Esophagus mucosa (tissue), 1 donor: ENCODE measurements around the gene SCNN1G. TPM values are rescaled to one million over a fixed set of nuclear protein-coding genes. Genes with fewer than 3 reads are reported as not detected.
"Not testable (repeated sequence)": the region's sequence is repeated elsewhere in the genome, so short reads cannot be mapped to it uniquely, and the experiment has no call there.

Source experiments
- ATAC-seq: fragments of 200-7000 bp; cut with Tn5 transposase; one replicate; pipeline ENCODE4 v1.9.1; 2020
- total RNA-seq: library from RNA; stranded (reverse); gene quantifications from one replicate; pipeline ENCODE4 v1.2.4, GENCODE V29; 2023
- donor health status: DM: yes; HTN: yes; CAD: no.

SCNN1G gene
- total RNA-seq, 1 donor from 2014 or later = 10.1 TPM

DNA sequence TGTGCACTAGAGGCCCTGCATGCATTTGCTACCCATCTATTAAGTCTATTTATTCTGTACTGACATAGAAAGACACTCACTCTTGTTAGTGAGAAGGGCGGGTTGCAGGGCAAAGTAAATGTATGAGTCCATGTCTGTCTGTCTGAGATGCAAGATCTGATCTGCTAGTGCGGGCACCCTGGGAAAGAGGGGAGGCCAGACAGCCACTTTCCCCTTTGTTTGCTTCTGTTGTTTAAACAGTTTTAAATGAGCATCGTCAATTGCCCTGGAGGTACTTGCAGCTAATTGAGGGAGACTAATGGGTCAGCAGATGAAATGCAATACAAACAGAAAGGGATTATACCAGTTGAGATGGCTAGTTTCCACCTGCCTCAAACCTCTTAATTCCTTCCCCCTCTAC, 24.9 kb downstream of the SCNN1G start:
- ATAC-seq = no peak

DNA sequence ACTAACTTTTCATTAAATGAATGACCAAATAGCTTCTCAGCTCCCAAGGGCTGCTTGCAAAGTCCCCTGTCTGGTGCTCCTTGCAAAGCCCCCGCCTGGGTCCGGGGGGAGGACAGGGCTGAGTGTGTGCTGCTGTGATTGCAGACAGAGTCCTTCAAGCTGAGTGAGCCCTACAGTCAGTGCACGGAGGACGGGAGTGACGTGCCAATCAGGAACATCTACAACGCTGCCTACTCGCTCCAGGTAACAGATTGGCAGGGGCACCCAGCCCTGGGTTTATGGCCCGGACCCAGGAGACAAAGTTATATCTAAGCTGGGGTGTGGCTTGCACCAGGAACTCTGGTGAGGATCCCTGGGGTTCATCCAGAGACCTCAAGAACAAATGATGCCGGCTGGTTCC, 27.1 kb downstream of the SCNN1G start:
- no peak for ATAC-seq

DNA sequence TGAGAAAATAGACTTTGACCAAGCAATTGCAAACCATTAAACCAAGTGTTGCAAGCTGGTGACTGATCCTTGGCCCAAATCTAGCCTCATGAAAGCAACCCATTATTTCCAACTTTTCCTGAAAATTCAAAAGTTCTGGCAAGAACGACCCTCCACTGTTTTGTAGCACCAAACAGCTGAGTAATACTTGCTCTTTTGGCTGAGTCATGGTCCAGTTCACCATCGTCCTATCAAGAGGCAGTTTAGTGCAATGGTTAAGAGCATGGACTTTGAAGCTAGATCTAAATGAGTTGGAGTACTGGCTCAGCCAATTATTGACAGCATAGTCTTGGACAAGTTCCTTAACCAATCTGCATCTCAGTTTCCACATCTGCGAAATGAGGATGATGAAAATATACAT, 31.3 kb downstream of the SCNN1G start:
- no peak for ATAC-seq

- ATAC-seq = no peak
Observed at GRCh38 chr16:23214796-23215195, 32.3 kb downstream of the SCNN1G start.

- no peak for ATAC-seq
Observed at GRCh38 chr16:23215435-23215834, 32.9 kb downstream of the SCNN1G start.

- no peak for ATAC-seq
Observed at GRCh38 chr16:23216658-23217246, 34.2 kb downstream of the SCNN1G start.

GRCh38 chr16:23217646-23218045, 35.1 kb downstream of the SCNN1G start:
- ATAC-seq = no peak

DNA sequence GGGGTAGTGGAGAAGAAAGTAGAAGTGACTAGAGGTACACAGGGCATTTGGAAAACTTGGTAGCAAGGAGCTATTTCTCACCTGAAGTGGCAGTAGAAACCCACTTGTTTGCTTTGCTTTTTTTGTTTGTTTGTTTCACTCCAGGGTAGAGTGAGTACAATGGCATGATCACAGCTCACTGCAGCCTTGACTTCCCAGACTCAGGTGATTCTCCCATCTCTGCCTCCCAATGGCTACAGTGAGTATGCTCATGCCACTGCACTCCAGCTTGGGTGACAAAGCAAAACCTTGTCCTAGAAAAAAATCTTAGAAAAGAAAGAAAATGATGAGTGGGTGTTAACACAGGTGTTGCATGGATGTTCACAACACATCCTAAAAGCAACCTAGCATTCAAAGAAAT, 40.4 kb downstream of the SCNN1G start:
- no peak for ATAC-seq

DNA sequence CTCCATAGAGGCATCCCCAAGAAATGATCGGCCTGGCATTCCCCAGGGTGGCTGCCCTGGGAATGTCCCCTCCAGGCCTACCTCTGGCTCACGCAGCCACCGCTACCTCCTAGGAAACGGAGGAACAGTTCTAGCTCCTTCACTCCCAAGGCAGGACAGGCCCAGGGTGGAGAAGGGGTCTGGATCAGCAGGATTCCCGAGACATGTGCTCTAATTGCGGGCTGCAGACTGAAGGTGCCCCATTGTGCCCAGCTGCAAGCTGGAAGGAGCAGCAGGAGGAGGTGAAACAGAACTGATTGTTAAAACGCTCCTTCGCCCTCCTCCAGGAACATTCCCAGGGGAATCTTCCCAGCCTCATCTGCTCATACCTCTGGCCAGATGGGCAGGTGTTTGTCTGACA, 40.8 kb downstream of the SCNN1G start:
- no peak for ATAC-seq

- no peak for ATAC-seq
Observed at GRCh38 chr16:23225109-23225508, 42.6 kb downstream of the SCNN1G start.

- ATAC-seq = no peak
Observed at GRCh38 chr16:23225634-23226033, 43.1 kb downstream of the SCNN1G start.

DNA sequence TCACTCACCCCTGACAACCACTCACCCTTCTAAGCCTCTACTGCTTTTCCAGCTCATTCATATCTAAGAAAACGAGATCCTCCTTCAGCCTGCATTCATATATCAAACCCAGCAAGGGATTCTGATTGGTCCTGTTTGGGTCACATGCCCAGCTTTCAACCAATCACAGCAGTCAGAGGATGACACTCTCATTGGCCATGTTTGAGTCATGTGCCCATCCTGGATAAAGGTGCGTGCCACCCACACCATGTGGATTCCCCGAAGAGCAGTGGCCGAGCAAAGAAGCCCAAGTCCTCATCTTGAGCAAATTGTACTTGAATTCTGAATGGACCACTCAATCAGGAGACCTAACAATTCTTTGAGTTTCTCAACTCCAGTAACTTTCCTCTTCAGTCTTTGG, 45.0 kb downstream of the SCNN1G start:
- ATAC-seq = no peak

GRCh38 chr16:23229714-23230113, 47.2 kb downstream of the SCNN1G start:
- peak; percentile 89 for ATAC-seq

DNA sequence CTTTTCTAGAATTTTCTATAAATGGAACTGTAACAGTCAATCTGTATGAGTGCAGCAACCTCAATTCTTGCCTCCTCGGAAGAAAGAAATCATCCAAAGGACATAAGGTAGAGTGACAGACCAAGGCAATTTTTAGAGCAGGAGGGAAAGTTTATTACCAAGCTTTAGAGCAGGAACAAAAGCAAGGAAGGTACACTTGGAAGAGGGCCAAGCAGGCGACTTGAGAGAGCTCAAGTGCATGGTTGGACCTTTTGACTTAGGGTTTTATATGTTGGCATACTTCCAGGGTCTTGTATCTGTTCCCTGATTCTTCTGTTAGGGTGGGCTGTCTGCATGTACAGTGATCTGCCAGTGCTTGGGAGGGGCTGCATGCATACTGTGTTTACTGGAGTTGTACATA, 50.3 kb downstream of the SCNN1G start:
- ATAC-seq = no peak

DNA sequence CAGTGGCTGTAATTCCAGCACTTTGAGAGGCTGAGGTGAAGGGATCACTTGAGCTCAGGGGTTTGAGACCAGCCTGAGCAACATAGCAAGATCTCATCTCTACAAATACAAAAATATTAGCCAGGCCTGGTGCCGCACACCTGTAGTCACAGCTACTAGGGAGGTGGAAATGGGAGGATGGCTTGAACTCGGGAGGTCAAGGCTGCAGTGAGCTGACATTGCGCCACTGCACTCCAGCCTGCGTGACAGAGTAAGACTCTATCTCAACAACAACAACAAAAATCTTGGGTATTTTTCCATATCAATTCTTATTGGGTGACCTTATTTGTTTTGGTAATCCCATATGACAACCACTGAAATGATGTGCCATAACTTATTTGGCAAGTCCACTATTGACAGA, 52.6 kb downstream of the SCNN1G start:
- ATAC-seq = no peak

- no peak for ATAC-seq
Observed at GRCh38 chr16:23236983-23237382, 54.4 kb downstream of the SCNN1G start.

DNA sequence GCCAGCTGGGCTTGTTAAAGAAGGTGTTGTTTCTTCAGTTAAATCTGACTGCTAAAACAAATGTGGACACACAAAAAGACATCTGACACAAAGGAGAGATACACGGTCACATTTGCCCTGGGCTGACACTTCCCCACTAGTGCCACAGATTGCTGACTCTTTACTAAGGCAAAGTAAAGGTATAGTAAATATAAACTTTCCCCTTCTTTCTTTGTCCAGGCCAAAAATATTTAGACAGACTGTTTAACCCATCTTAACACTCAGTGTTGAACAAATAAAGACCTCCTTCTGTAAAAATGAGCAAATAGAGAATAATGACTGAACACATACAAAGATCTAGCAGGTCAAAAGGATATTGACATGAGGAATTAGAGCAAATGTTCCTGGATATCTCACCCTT, 58.4 kb downstream of the SCNN1G start:
- no peak for ATAC-seq

DNA sequence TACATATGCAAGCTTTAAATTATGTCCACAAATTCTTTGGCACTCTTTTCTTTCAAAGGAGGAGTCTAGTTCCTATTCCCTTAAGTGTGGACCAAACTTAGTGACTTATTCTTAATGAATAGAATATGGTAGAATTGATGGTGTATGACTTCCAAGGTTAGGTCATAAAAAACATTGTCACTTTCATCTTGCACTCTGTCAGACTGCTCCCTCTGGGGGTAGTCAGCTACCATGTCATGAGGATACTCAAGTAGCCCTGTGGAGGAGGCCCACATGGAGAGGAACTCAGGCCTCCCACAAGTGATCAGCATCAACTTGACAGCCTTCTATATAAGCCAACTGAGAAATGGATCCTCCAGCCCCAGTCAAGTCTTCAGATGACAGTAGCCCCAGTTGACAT, 61.6 kb downstream of the SCNN1G start:
- ATAC-seq = no peak

- no peak for ATAC-seq
Observed at GRCh38 chr16:23245268-23245667, 62.7 kb downstream of the SCNN1G start.

DNA sequence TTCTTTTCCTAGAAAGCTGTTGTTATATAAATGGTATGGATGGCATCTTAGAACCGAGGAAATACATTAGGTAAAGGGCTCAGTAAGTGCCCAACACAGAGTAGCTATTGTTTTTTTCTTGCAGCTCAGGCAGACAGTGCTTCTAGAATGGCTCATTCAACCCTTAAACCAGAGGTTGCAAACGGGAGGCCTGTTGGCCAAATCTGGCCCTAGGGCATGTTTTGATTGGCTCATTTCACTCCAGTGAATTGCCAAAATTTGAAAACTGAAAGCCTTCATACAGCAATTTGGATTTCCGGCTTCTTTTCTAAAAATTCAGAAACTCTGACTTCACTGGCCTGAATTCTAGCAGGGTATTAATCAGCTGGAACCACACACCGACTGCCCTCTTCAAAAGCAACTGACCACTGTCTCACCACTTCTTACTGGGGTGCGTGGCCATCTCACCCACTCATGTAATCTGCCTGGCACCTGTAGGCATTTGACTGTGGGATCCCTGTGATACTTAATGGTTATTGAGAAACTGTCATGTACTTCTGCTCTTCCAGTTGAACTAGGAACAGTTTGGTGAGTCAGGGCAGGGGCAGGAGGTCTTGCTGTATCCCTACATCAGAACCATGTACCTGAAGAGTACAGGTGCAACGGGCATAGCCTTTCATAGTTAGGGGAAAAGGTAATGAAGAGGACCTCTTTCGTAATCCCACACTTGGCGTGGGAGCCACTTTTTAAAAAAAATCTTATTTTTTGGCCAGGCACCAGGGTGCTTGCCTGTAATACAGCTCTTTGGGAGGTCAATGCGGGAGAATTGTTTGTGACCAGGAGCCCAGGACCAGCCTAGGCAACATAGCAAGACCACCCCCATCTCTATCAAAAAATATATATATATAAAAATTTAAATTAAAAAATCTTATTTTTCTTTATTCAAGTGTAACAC, 66.0 kb downstream of the SCNN1G start:
- ATAC-seq = peak; percentile 41

GRCh38 chr16:23249830-23250229, 67.3 kb downstream of the SCNN1G start:
- ATAC-seq = no peak

- no peak for ATAC-seq
Observed at GRCh38 chr16:23252310-23252709, 69.8 kb downstream of the SCNN1G start.

GRCh38 chr16:23253650-23254049, 71.1 kb downstream of the SCNN1G start:
- ATAC-seq = not testable (repeated sequence)

DNA sequence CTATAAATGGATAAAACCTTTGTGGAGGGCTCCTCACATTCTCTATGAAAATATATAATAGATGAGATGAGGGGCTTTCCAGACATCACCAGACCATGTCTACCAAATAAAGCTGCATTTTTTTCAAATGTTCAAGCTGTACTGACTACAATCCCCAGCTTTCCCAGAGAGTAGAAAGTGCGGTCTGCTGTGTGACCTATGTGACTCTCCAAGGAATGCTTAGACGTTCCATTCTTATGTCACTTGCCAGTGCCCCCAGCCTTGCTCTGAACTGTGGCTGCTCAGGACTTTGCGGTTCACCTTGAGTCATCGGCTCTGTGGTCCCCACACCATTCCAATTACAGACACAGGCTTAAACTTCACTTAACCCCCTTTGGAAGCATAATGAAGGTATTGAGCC, 71.8 kb downstream of the SCNN1G start:
- no peak for ATAC-seq
